Measurements from ENCODE around the gene ROBO2.
A peak's percentile ranks its signal among the peaks of the same experiment; 100 is the strongest.
"Not testable (repeated sequence)": the region's sequence is repeated elsewhere in the genome, so short reads cannot be mapped to it uniquely, and the experiment has no call there.

The ROBO2 gene

GRCh38 chr3:77354958-77355357 is 315.1 kb downstream of the ROBO2 start:
- DNase-seq, result no peak

GRCh38 chr3:77362936-77363335 is 323.0 kb downstream of the ROBO2 start:
- DNase-seq, result no peak

GRCh38 chr3:77365152-77365551 is 325.3 kb downstream of the ROBO2 start:
- no peak for DNase-seq

- DNase-seq, result peak; percentile 0
These were observed 330.5 kb downstream of the ROBO2 start for GRCh38 chr3:77370413-77370812.

- DNase-seq, result no peak
These were observed 332.1 kb downstream of the ROBO2 start for GRCh38 chr3:77372018-77372417.

- no peak for DNase-seq
These were observed 332.9 kb downstream of the ROBO2 start for GRCh38 chr3:77372634-77373346.

GRCh38 chr3:77373619-77374018 is 333.7 kb downstream of the ROBO2 start:
- DNase-seq, result no peak

DNA sequence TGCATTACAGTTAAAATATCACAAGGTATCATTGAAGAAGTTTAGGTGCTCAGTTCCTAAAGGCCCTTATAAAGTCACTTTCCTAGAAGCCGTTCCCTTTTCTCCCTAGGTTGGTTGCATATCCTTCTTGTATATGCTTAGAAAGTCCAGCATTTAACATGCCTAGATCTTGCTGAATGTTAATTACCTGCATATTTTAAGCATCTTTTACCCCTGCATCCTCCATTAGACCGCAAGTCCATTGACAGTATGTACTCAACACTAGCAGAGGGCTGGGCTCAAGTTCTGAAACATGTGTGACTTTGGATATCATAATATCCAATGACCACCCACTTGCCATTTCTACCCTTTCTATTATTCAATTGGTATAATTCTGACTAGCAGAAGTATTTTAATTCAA is 336.6 kb downstream of the ROBO2 start:
- DNase-seq, result no peak

DNA sequence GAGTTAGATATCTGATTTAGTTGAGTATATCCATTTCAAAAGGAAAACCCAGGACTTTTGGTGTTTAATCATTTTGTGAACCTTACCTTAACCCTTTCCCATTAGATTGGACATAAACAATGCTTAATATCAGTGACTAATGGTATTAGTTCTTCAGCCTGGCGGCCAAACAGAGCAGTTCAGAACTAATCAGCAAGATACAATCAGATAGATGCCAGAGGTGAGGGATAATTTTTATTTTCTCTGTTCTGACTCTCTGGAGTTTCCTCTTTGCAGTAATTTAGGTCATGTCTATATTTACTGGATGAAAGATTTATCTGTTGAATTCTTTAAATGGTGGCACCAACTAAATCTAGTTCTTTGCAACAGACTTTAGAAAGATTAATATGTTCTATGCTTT is 337.8 kb downstream of the ROBO2 start:
- DNase-seq, result no peak

DNA sequence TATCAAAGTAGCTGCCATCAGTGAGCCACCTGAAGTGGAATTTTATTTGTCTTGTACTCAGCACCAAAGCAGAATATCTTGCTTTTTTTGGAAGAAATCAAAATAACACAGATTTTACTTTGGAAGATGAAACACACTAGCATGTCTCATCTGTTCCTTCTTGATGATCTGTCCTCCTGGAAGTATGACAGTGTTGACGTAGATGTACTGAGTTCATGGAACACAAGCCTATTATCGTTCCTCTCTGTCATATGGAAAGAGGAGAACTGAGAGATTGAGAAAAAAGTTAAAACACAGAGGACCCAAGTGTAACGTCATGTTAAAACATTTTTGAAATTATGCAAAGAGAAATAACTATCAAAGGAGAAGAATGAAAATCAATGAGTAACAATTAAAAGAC is 340.2 kb downstream of the ROBO2 start:
- DNase-seq, result no peak

GRCh38 chr3:77381431-77381830 is 341.5 kb downstream of the ROBO2 start:
- DNase-seq, result no peak

DNA sequence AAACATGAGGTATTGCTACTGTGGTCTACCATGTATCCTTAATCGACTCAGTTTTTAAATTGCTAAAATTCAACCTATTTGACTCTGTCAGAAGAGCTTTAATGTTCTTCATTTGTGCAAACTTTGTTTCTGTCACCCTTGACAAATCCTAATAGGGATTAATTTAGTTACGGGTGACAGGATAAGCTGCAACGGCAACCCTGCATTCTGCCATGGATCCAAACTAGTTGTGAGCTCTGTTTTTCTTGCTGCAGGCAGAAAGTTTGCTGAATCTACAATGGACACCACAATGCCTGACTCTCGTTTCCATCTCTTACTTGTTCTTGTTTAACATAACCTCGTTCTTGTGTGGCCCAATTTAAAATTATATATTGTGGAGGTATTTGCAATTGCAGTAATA is 352.3 kb downstream of the ROBO2 start:
- no peak for DNase-seq

- no peak for DNase-seq
These were observed 354.1 kb downstream of the ROBO2 start for GRCh38 chr3:77394046-77394445.

DNA sequence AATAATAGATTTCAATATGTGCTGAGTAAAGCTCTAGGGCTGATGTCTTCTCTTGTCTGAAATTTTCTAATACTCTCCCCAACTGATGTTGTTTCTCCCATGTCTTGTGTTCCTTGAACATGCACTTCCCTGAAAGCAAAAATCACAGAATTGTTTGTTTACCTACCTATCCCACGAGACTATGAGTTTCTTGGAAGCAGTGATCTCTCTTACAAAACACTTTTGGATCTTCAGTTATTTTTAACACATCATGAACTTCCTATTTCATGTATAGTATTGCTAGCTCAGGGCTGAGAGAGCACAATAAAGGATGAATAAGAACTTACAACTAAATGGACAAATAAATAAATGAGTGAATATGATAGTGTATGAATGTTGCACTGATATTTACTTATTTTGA is 365.0 kb downstream of the ROBO2 start:
- DNase-seq, result no peak

- DNase-seq, result no peak
These were observed 367.5 kb downstream of the ROBO2 start for GRCh38 chr3:77407441-77407840.

DNA sequence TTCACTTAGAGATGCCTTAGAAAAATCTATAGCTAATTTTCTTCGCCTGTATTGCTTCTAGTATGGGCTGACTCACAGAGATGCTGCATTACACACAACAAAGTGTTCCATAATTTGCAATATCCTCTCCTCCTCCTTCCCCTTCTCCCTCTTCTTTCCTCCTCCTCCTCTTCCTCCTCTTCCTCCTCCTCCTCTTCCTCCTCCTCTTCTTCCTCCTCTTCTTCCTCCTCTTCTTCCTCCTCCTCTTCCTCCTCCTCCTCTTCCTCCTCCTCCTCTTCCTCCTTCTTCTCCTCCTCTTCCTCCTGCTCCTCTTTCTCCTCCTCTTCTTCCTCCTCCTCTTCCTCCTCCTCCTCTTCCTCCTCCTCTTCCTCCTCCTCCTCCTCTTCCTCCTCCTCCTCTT is 370.4 kb downstream of the ROBO2 start:
- not testable (repeated sequence) for DNase-seq

- no peak for DNase-seq
These were observed 371.4 kb downstream of the ROBO2 start for GRCh38 chr3:77411334-77411733.

- no peak for DNase-seq
These were observed 372.1 kb downstream of the ROBO2 start for GRCh38 chr3:77412021-77412438.

DNA sequence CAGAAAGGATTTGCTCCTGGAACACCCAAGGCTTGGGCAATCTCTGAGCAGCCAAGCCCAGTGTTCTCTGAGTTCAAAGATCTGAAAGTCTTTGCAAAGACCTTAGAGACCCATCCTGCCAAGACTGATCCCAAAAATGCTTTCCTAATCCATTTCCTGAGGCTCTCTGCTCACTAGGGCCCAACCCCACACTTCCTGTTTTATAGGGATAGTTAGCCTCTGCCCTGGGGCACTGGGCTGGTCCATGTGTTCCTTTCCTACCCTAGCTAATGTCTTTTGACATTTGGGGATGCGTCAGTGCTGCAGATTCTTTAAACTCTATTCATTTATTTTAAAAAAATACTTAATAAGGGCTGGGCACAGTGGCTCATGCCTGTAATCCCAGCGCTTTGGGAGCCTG is 372.7 kb downstream of the ROBO2 start:
- no peak for DNase-seq

GRCh38 chr3:77414881-77415280 is 375.0 kb downstream of the ROBO2 start:
- DNase-seq, result no peak

- DNase-seq, result peak; percentile 5
These were observed 380.4 kb downstream of the ROBO2 start for GRCh38 chr3:77420336-77420735.

DNA sequence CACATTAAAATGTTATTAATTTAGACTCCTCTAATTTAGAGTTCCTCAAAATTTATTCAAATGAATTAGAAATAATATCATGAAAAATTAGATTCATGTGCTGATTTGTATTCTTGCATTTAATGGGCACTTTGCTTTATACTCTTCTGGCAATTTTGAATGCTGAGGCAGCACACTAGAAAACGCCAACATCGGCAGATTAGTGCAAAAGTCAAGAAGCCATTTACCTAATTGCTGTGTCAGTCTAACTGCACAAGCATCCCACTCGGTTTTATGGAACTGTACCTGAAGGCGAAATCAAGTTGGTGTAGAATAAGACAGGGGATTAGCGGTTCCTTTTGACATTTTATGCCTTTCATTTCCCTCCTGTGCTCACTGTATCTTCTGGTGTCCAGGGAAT is 382.0 kb downstream of the ROBO2 start:
- no peak for DNase-seq

DNA sequence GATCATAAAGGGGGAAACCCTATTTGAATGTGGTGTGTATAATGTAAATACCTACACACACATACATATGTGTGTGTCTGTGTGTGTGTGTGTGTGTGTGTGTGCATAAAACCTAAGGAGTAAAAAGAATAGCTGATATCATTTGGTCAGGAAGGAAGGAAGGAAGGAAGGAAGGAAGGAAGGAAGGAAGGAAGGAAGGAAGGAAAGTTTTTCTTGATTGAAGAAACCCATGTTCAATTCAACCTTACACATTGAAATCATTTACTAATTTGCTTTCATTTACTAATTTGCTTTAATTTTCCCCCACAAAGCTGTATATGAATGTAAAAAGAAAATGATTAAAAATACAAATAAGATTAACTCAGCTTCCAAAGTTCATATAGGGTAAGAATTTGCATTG is 386.6 kb downstream of the ROBO2 start:
- no peak for DNase-seq

DNA sequence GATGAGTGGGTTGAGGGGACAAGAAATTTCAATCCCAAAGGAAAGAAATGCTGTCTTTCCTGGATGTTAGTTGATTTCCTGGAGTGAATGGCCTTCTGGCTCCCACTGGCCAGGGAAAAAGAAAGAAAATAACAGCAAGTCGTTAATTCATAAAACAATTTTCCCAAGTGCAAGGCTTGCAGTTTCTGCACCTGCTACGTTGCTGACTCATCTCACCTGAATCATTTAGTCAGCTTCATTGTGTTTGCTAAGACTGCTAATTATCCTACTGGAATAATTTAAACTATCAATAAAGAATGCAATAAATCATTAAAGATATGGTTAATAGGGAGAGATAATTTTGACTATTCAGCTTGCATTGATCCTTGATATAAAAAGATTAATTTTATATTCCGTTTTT is 387.6 kb downstream of the ROBO2 start:
- peak; percentile 3 for DNase-seq

- no peak for DNase-seq
These were observed 397.0 kb downstream of the ROBO2 start for GRCh38 chr3:77436908-77437307.
